WTC11 (cell line): ENCODE results near the gene NEURL1B.

Experiments used
- ATF3 ChIP-seq: sonication (generic); formaldehyde crosslinking; conservative IDR thresholded peaks from 2 replicates; pipeline ENCODE4 v1.8.1; 2022; ENCODE audit warnings: mild to moderate bottlenecking, missing genetic modification reagents
- CREB1 ChIP-seq: sonication (generic); formaldehyde crosslinking; IDR thresholded peaks from 2 replicates; pipeline ENCODE4 v1.8.0; 2023; ENCODE audit warnings: mild to moderate bottlenecking, missing genetic modification reagents
- CTCF ChIP-seq: fragments of 200-600 bp; IDR thresholded peaks from 2 replicates; pipeline ENCODE4 v1.8.0; 2022; ENCODE audit warnings: antibody characterized with exemption
- ELF4 ChIP-seq: sonication (generic); formaldehyde crosslinking; IDR thresholded peaks from 2 replicates; pipeline ENCODE4 v1.8.1; 2022; ENCODE audit warnings: low read depth, mild to moderate bottlenecking, moderate library complexity, missing genetic modification reagents
- GTF2I ChIP-seq: fragments of 250-450 bp; sonication (Bioruptor Pico); conservative IDR thresholded peaks from 2 replicates; pipeline ENCODE4 v1.4.0; 2021; ENCODE audit warnings: mild to moderate bottlenecking
- MAX ChIP-seq: sonication (generic); formaldehyde crosslinking; IDR thresholded peaks from 2 replicates; pipeline ENCODE4 v1.8.0; 2022; ENCODE audit warnings: mild to moderate bottlenecking, missing genetic modification reagents
- MLX ChIP-seq: sonication (generic); formaldehyde crosslinking; IDR thresholded peaks from 2 replicates; pipeline ENCODE4 v1.8.1; 2023; ENCODE audit warnings: mild to moderate bottlenecking, missing genetic modification reagents, moderate library complexity
- USF1 ChIP-seq: sonication (generic); formaldehyde crosslinking; IDR thresholded peaks from 2 replicates; pipeline ENCODE4 v1.8.0; 2022; ENCODE audit warnings: mild to moderate bottlenecking, missing genetic modification reagents
- USF2 ChIP-seq: sonication (generic); formaldehyde crosslinking; IDR thresholded peaks from 2 replicates; pipeline ENCODE4 v1.8.1; 2023; ENCODE audit warnings: mild to moderate bottlenecking, missing genetic modification reagents, moderate library complexity
- ZNF281 ChIP-seq: sonication (generic); formaldehyde crosslinking; IDR thresholded peaks from 2 replicates; pipeline ENCODE4 v1.8.0; 2023; ENCODE audit warnings: mild to moderate bottlenecking, missing genetic modification reagents
- ZNF425 ChIP-seq: fragments of 250-450 bp; sonication (Bioruptor Pico); conservative IDR thresholded peaks from 2 replicates; pipeline ENCODE4 v1.9.0; 2021; ENCODE audit warnings: mild to moderate bottlenecking

GRCh38 chr5:172593306-172593705 is 47.8 kb upstream of the NEURL1B start:
- no peak for TF ChIP-seq USF1
- no peak for TF ChIP-seq CTCF
- no peak for TF ChIP-seq USF2 (CRISPR knock-in tag)
- no peak for TF ChIP-seq ATF3 (CRISPR knock-in tag)
- TF ChIP-seq ELF4 = no peak
- TF ChIP-seq ZNF281 (CRISPR knock-in tag) = no peak
- TF ChIP-seq GTF2I (CRISPR knock-in tag) = no peak
- no peak for TF ChIP-seq MAX (CRISPR knock-in tag)
- TF ChIP-seq MLX = no peak
- no peak for TF ChIP-seq ZNF425 (CRISPR knock-in tag)
- no peak for TF ChIP-seq CREB1
